Spleen (tissue), 7 donors: ENCODE data around the gene HSPA5.

ENCODE experiments used
- POLR2A ChIP-seq, 3 donors: fragments of 450-650 bp; IDR thresholded peaks; one replicate each; pipeline ENCODE4 v1.5.1; 2017; ENCODE audit warnings: antibody characterized with exemption in 3 of 3, mild to moderate bottlenecking in 1 of 3
- POLR2AphosphoS5 ChIP-seq, 3 donors: sonication (generic); formaldehyde crosslinking; IDR thresholded peaks; one replicate each; pipeline ENCODE4 v1.5.1; 2017; ENCODE audit warnings: antibody characterized with exemption in 3 of 3
- TF ChIP-seq, protein P1 (sequence below), 11 experiments: fragments of 200-600 bp in 7 of 11; fragments of 450-650 bp in 4 of 11; sonication (generic) in 4 of 11; IDR thresholded peaks in 8 of 11; conservative IDR thresholded peaks in 3 of 11; 1 replicate in 7 of 11; 2 replicates in 4 of 11; pipeline versions ENCODE4 v1.4.0 to v1.8.0; 2016 to 2021; ENCODE audit warnings: antibody characterized with exemption in 11 of 11, inconsistent platforms in 4 of 11, mild to moderate bottlenecking in 1 of 11
- donor health status: DM: no; HTN: no; CAD: no; lungs with moderate emphysema.
- donor health status: DM: no; HTN: no; CAD: no.
- donor health status: DM: no; HTN: no; CAD: no.

DNA sequence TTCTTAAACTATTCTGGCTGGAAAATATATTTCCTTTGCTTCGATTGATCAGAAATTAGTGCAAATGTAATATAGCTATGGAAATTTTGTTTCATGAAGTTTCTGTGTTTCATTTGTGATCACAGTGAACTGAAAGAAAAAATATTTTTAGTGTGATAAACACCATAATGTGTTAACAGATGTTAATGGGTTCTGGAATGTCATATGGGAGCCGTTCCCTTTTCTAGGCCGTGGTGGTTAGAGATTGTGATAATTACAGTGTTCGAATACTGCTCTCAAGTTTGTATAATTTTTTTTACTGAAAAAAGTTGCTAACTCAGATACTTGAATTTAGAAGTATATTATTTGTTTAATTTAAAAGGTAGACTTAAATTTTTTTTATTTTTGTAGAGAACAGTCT is 39.8 kb upstream of the HSPA5 start:
- TF ChIP-seq, protein P1, sequence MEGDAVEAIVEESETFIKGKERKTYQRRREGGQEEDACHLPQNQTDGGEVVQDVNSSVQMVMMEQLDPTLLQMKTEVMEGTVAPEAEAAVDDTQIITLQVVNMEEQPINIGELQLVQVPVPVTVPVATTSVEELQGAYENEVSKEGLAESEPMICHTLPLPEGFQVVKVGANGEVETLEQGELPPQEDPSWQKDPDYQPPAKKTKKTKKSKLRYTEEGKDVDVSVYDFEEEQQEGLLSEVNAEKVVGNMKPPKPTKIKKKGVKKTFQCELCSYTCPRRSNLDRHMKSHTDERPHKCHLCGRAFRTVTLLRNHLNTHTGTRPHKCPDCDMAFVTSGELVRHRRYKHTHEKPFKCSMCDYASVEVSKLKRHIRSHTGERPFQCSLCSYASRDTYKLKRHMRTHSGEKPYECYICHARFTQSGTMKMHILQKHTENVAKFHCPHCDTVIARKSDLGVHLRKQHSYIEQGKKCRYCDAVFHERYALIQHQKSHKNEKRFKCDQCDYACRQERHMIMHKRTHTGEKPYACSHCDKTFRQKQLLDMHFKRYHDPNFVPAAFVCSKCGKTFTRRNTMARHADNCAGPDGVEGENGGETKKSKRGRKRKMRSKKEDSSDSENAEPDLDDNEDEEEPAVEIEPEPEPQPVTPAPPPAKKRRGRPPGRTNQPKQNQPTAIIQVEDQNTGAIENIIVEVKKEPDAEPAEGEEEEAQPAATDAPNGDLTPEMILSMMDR (IDR thresholded peaks at IDR 0.05 in 8 of 11, conservative IDR thresholded peaks at IDR 0.05 in 3 of 11): no peak
- TF ChIP-seq POLR2A (IDR thresholded peaks at IDR 0.05) (no peak), POLR2AphosphoS5 (IDR thresholded peaks at IDR 0.05) (no peak)
